LNCaP clone FGC (cell line): Measurements from ENCODE around the gene L2HGDH.

Experiments used
- DNase-seq: peaks from one replicate; pipeline ENCODE4 v3.0.0-alpha.2; 2011; ENCODE audit warnings: low read depth
- H3K4me3 ChIP-seq: 2 replicates; pipeline ENCODE4 v1.5.1; 2011; ENCODE audit warnings: mild to moderate bottlenecking, low read depth, low read length, control low read depth
- TF ChIP-seq, protein P1 (sequence below): IDR thresholded peaks from 2 replicates; pipeline ENCODE4 v1.5.1; 2012; ENCODE audit warnings: mild to moderate bottlenecking; ENCODE audit not compliant: control insufficient read depth, insufficient read depth; ENCODE audit errors: extremely low read depth

The L2HGDH gene

DNA sequence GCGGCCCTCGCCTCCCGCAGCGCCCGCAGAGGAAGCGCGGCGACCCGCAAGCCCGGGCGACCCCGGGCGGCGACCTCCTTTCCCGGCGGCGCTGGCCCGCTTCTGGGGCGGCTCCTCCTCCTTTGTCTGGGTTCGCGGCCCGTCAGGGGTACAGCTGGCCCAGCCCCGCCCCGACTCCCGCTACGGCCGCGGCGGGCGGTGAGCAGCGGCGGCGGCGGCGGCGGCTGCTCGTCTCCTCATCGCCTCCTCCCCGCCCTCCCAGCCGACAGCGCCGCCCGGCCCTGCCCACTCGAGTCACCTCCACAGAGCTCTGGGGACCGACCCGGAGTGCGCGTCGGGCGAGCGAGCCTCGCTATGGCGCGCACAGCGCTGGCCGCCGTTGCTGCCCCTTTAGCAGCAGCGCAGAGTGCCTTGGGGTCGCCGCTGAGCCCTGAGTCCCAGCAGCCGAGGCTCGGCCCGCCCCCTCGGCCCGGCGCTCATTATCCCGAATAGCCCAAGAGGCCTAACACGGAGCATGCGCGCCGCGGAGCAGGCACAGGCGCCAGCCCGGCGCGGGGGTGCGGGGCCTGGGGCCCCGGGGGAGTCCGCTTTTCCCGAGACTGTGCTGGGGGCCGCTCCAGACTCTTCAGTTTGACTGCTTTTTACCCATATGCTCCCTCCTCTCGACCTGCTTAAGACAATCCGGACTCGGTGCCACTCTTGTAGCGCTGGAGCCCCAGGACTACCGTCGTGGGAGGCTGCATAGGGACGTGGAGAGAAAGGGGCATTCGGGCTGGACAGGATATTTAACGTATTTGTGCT lies 80.4 kb downstream of the L2HGDH start, which contains the start of gene SOS2:
TSS of gene SOS2 (minus strand) at position 104 of the 801 bp plus-strand sequence. CDS start 295 bp downstream, outside the sequence.
- no peak for DNase-seq
- TF ChIP-seq, protein P1, sequence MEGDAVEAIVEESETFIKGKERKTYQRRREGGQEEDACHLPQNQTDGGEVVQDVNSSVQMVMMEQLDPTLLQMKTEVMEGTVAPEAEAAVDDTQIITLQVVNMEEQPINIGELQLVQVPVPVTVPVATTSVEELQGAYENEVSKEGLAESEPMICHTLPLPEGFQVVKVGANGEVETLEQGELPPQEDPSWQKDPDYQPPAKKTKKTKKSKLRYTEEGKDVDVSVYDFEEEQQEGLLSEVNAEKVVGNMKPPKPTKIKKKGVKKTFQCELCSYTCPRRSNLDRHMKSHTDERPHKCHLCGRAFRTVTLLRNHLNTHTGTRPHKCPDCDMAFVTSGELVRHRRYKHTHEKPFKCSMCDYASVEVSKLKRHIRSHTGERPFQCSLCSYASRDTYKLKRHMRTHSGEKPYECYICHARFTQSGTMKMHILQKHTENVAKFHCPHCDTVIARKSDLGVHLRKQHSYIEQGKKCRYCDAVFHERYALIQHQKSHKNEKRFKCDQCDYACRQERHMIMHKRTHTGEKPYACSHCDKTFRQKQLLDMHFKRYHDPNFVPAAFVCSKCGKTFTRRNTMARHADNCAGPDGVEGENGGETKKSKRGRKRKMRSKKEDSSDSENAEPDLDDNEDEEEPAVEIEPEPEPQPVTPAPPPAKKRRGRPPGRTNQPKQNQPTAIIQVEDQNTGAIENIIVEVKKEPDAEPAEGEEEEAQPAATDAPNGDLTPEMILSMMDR, result no peak
- H3K4me3 ChIP-seq, result peak within 1 kb of the TSS; percentile 85

DNA sequence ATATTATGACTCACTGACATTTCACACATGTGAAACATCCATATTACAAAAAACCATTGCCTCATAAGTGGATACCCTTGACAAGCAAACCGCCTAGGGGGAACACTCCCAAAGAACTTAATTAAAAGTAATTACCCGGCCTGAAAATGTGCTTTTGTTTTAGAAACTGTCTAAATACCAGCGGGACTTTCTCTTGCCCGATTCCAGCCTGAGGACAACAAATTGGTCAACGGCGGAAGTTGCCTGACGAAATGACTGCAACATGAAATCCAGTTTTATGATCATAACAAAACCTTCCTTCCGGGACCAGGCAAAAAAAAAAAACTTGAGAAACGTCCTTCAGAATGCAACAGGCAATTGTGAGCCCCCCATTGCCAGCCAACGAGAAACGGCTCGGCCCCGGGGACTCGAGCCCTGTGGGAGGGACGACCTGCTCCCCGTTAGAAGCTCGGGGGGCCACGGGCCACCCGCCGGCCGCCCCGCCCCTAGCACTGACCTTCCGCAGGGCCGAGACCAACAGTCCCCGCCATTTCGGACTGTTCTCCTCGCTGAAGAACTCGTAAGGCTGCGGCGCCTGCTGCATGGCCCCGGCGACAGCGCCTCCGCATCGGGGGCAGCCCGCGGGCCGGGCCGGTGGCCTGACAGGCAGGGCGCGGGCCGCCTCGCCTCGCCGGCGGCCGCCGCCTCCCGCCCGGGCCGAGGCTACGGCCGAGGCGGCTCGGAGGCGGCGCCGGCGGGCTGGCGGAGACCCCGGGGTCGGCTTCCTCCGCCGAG lies 81.1 kb downstream of the L2HGDH start:
- peak overlapping the region; percentile 85 for H3K4me3 ChIP-seq
- no peak for DNase-seq

DNA sequence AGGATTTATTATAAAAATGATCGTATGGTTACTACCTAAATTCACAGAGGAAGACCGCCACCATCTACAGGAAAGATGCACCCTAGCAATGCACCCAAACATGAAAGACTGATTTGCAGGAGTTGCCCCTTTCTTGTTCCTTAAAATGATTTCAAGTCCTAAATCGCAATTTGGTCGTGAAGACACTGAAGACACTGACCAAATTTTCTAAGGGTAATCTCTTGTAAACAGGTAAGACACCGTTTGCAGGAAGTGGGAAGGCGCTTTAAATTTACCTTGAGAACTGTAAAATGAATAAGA lies 81.7 kb downstream of the L2HGDH start:
- TF ChIP-seq, protein P1, result no peak
- peak overlapping the region; percentile 85 for H3K4me3 ChIP-seq
- DNase-seq, result no peak

More for the DNA sequence above, 81.1 kb downstream of the L2HGDH start:
- TF ChIP-seq, protein P1, result no peak

DNA sequence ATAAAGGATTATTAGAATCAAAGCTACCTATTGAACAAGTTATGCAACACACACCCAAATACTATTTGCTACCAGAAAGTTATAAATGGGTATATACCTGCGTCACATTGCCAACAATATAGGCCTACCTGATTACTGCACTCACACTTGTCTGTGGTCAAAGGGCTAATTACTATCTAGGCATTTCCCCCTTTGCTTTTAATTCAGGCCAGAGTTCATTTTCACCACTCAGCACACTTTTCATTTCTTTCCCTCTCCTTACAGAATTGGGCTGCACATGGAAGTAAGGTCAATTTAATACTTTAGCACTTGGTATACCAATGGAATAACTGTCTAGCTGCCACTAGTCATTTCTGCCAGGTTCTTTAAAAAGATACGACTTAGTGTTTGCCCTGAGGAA lies 82.3 kb downstream of the L2HGDH start:
- DNase-seq, result no peak
- H3K4me3 ChIP-seq, result peak overlapping the region; percentile 85
- TF ChIP-seq, protein P1, result no peak

DNA sequence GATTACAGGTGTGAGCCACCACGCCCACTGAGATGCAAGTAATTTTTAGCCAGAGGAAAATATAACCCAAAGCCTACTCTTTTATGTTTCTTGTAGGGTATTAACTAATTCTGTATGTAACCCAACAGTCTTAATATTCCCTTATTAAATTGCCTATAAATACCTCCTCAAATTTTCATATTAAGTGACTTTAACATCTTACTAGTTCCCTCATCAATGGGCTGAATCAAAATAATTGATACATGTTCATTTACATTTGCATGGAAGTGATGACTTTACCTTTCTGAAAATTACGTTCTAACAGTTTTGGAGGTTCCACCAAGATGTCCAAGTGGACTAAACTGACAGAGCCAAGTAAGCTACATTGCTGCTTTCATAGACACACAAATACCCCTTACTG lies 83.7 kb downstream of the L2HGDH start:
- H3K4me3 ChIP-seq, result no peak overlapping the region
- no peak for DNase-seq

DNA sequence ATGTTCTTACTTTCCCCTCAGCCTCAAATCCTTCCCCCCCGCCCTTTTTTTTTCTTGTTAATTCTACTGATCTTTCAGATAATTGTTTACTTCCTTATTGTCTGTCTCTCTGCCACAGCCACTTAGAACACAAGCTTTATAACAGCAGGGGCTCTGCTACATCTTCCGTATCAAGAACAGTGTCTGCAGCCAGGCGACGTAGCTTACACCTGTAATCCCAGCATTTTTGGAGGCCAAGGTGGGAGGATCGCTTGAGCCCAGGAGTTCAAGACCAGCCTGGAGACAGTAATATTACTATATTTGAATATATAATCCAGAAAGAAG lies 86.1 kb downstream of the L2HGDH start:
- peak; percentile 85 for DNase-seq
- TF ChIP-seq, protein P1, result no peak
- H3K4me3 ChIP-seq, result peak overlapping the region; percentile 31

More for the DNA sequence above, 83.7 kb downstream of the L2HGDH start:
- TF ChIP-seq, protein P1, result no peak
